ENCODE results near the gene SLC3A2. TPM values are rescaled to one million over a fixed set of nuclear protein-coding genes. Genes with fewer than 3 reads are reported as not detected.
A peak's percentile ranks its signal among the peaks of the same experiment; 100 is the strongest.

The SLC3A2 gene
- total and polyA plus RNA-seq, 4 donors = 31.8 to 107 (median 86.7) TPM

- no peak overlapping the region for H3K27ac ChIP-seq (ENCODE audit: low read depth in 1 of 2, low read length in 2 of 2)
- WGBS, 2 donors = 54 to 55% methylated on average over 15 of the region's 15 CpGs
Measured at GRCh38 chr11:62850911-62851806, 29.5 kb upstream of the SLC3A2 start.

GRCh38 chr11:62851807-62852522 is 28.7 kb upstream of the SLC3A2 start:
- intact Hi-C loops (cut with DNase I) = no loop called here
- peaks cover 3 to 5% of the 10 kb centered on the region in 2 donors for H3K36me3 ChIP-seq (ENCODE audit: control insufficient read depth in 1 of 2, insufficient read depth in 2 of 2, low read length in 1 of 2)
- H3K9me3 ChIP-seq (ENCODE audit: control insufficient read depth, low read length) = no peaks in the 10 kb centered on the region
- H3K4me3 ChIP-seq (ENCODE audit: low read length in 2 of 2) = no peak overlapping the region
- DNase-seq (no peak), ATAC-seq (ENCODE audit: low FRiP score) (no peak)
- no peak overlapping the region for H3K27ac ChIP-seq (ENCODE audit: low read depth in 1 of 2, low read length in 2 of 2)
- H3K27me3 ChIP-seq (ENCODE audit: control insufficient read depth in 1 of 2, insufficient read depth in 2 of 2, low read length in 1 of 2) = no peaks in the 10 kb centered on the region
- whole genome bisulfite sequencing, 2 donors = 30 to 55% methylated on average over 3 of the region's 3 CpGs
- no peaks in the 10 kb centered on the region for H3K4me1 ChIP-seq (ENCODE audit: control insufficient read depth in 1 of 2, insufficient read depth in 2 of 2, low read length in 2 of 2)

More at GRCh38 chr11:62850911-62851806, 29.5 kb upstream of the SLC3A2 start:
- Histone ChIP-seq H3K4me3 (ENCODE audit: low read length in 2 of 2) (no peak overlapping the region), H3K9me3 (ENCODE audit: control insufficient read depth, low read length) (no peaks in the 10 kb centered on the region), H3K36me3 (ENCODE audit: control insufficient read depth in 1 of 2, insufficient read depth in 2 of 2, low read length in 1 of 2) (peaks cover 3 to 5% of the 10 kb centered on the region in 2 donors), H3K27me3 (ENCODE audit: control insufficient read depth in 1 of 2, insufficient read depth in 2 of 2, low read length in 1 of 2) (no peaks in the 10 kb centered on the region), H3K4me1 (ENCODE audit: control insufficient read depth in 1 of 2, insufficient read depth in 2 of 2, low read length in 2 of 2) (no peaks in the 10 kb centered on the region)
- ATAC-seq (ENCODE audit: low FRiP score) (no peak), DNase-seq (no peak)
- intact Hi-C loops (cut with DNase I) = no loop called here

- Histone ChIP-seq H3K27ac (ENCODE audit: low read depth in 1 of 2, low read length in 2 of 2) (no peak overlapping the region), H3K36me3 (ENCODE audit: control insufficient read depth in 1 of 2, insufficient read depth in 2 of 2, low read length in 1 of 2) (peaks cover 3 to 5% of the 10 kb centered on the region in 2 donors), H3K4me1 (ENCODE audit: control insufficient read depth in 1 of 2, insufficient read depth in 2 of 2, low read length in 2 of 2) (no peaks in the 10 kb centered on the region), H3K9me3 (ENCODE audit: control insufficient read depth, low read length) (no peaks in the 10 kb centered on the region), H3K4me3 (ENCODE audit: low read length in 2 of 2) (no peak overlapping the region), H3K27me3 (ENCODE audit: control insufficient read depth in 1 of 2, insufficient read depth in 2 of 2, low read length in 1 of 2) (no peaks in the 10 kb centered on the region)
- intact Hi-C loops (cut with DNase I) = no loop called here
- DNase-seq (no peak), ATAC-seq (ENCODE audit: low FRiP score) (no peak)
Measured at GRCh38 chr11:62852523-62853188, 28.0 kb upstream of the SLC3A2 start.

GRCh38 chr11:62853279-62853965 is 27.3 kb upstream of the SLC3A2 start:
- DNase-seq (no peak), ATAC-seq (ENCODE audit: low FRiP score) (no peak)
- Histone ChIP-seq H3K4me1 (ENCODE audit: control insufficient read depth in 1 of 2, insufficient read depth in 2 of 2, low read length in 2 of 2) (no peaks in the 10 kb centered on the region), H3K9me3 (ENCODE audit: control insufficient read depth, low read length) (no peaks in the 10 kb centered on the region), H3K27ac (ENCODE audit: low read depth in 1 of 2, low read length in 2 of 2) (no peak overlapping the region), H3K36me3 (ENCODE audit: control insufficient read depth in 1 of 2, insufficient read depth in 2 of 2, low read length in 1 of 2) (peaks cover 3 to 5% of the 10 kb centered on the region in 2 donors), H3K27me3 (ENCODE audit: control insufficient read depth in 1 of 2, insufficient read depth in 2 of 2, low read length in 1 of 2) (no peaks in the 10 kb centered on the region), H3K4me3 (ENCODE audit: low read length in 2 of 2) (no peak overlapping the region)
- WGBS, 2 donors = 69 to 71% methylated on average over 7 of the region's 7 CpGs
- intact Hi-C loops (cut with DNase I) = no loop called here

- no peak for ATAC-seq (ENCODE audit: low FRiP score)
- DNase-seq = no peak
- 16 to 21% methylated on average over 8 of the region's 8 CpGs for WGBS, 2 donors
- H3K27me3 ChIP-seq (ENCODE audit: control insufficient read depth in 1 of 2, insufficient read depth in 2 of 2, low read length in 1 of 2) = no peaks in the 10 kb centered on the region
- intact Hi-C loops (cut with DNase I) = no loop called here
- no peak overlapping the region for H3K27ac ChIP-seq (ENCODE audit: low read depth in 1 of 2, low read length in 2 of 2)
- H3K4me1 ChIP-seq (ENCODE audit: control insufficient read depth in 1 of 2, insufficient read depth in 2 of 2, low read length in 2 of 2) = no peaks in the 10 kb centered on the region
- H3K36me3 ChIP-seq (ENCODE audit: control insufficient read depth in 1 of 2, insufficient read depth in 2 of 2, low read length in 1 of 2) = peaks cover 3 to 5% of the 10 kb centered on the region in 2 donors
- peak overlapping the region; percentile 66 to 83 for H3K4me3 ChIP-seq (ENCODE audit: low read length in 2 of 2)
- no peaks in the 10 kb centered on the region for H3K9me3 ChIP-seq (ENCODE audit: control insufficient read depth, low read length)
Measured at GRCh38 chr11:62854013-62854824, 26.5 kb upstream of the SLC3A2 start.

GRCh38 chr11:62854825-62855570 is 25.7 kb upstream of the SLC3A2 start:
- ATAC-seq (ENCODE audit: low FRiP score) = no peak
- intact Hi-C loops (cut with DNase I) = no loop called here

GRCh38 chr11:62855571-62856332 is 24.9 kb upstream of the SLC3A2 start:
- H3K9me3 ChIP-seq (ENCODE audit: control insufficient read depth, low read length) = no peaks in the 10 kb centered on the region
- peak overlapping the region; percentile 66 to 83 for H3K4me3 ChIP-seq (ENCODE audit: low read length in 2 of 2)
- H3K27ac ChIP-seq (ENCODE audit: low read depth in 1 of 2, low read length in 2 of 2) = peak overlapping the region in 1 of 2 donors; percentile 25
- DNase-seq (peak; percentile 97 to 99), ATAC-seq (ENCODE audit: low FRiP score) (peak; percentile 100)
- H3K4me1 ChIP-seq (ENCODE audit: control insufficient read depth in 1 of 2, insufficient read depth in 2 of 2, low read length in 2 of 2) = no peaks in the 10 kb centered on the region
- 0% methylated on average over 54 of the region's 54 CpGs for WGBS, 2 donors
- peaks cover 3 to 5% of the 10 kb centered on the region in 2 donors for H3K36me3 ChIP-seq (ENCODE audit: control insufficient read depth in 1 of 2, insufficient read depth in 2 of 2, low read length in 1 of 2)
- intact Hi-C loops (cut with DNase I) = no loop called here
- H3K27me3 ChIP-seq (ENCODE audit: control insufficient read depth in 1 of 2, insufficient read depth in 2 of 2, low read length in 1 of 2) = no peaks in the 10 kb centered on the region

More at GRCh38 chr11:62854825-62855570, 25.7 kb upstream of the SLC3A2 start:
- Histone ChIP-seq H3K4me1 (ENCODE audit: control insufficient read depth in 1 of 2, insufficient read depth in 2 of 2, low read length in 2 of 2) (no peaks in the 10 kb centered on the region), H3K4me3 (ENCODE audit: low read length in 2 of 2) (peak overlapping the region; percentile 66 to 83), H3K27ac (ENCODE audit: low read depth in 1 of 2, low read length in 2 of 2) (peak overlapping the region in 1 of 2 donors; percentile 25), H3K36me3 (ENCODE audit: control insufficient read depth in 1 of 2, insufficient read depth in 2 of 2, low read length in 1 of 2) (peaks cover 3 to 5% of the 10 kb centered on the region in 2 donors), H3K27me3 (ENCODE audit: control insufficient read depth in 1 of 2, insufficient read depth in 2 of 2, low read length in 1 of 2) (no peaks in the 10 kb centered on the region), H3K9me3 (ENCODE audit: control insufficient read depth, low read length) (no peaks in the 10 kb centered on the region)
- peak in 1 of 2 donors; percentile 24 for DNase-seq
- WGBS, 2 donors = 2 to 4% methylated on average over 15 of the region's 15 CpGs
